ENCODE measurements around the gene TEKT3. TPM values are rescaled to one million over a fixed set of nuclear protein-coding genes. Genes with fewer than 3 reads are reported as not detected.

TEKT3 gene
- total and polyA plus RNA-seq, 9 of the 15 experiments (the other 6 are each of a cell fraction or from before 2014, with no cell fraction given), result not detected

GRCh38 chr17:15257258-15257788 is 84.1 kb downstream of the TEKT3 start (continued):
- TF ChIP-seq, protein P1, sequence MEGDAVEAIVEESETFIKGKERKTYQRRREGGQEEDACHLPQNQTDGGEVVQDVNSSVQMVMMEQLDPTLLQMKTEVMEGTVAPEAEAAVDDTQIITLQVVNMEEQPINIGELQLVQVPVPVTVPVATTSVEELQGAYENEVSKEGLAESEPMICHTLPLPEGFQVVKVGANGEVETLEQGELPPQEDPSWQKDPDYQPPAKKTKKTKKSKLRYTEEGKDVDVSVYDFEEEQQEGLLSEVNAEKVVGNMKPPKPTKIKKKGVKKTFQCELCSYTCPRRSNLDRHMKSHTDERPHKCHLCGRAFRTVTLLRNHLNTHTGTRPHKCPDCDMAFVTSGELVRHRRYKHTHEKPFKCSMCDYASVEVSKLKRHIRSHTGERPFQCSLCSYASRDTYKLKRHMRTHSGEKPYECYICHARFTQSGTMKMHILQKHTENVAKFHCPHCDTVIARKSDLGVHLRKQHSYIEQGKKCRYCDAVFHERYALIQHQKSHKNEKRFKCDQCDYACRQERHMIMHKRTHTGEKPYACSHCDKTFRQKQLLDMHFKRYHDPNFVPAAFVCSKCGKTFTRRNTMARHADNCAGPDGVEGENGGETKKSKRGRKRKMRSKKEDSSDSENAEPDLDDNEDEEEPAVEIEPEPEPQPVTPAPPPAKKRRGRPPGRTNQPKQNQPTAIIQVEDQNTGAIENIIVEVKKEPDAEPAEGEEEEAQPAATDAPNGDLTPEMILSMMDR (IDR thresholded peaks at IDR 0.05 in 2 of 3, conservative IDR thresholded peaks at IDR 0.05 in 1 of 3; ENCODE audit: insufficient read depth in 2 of 3, low read depth in 1 of 3, low read length in 3 of 3), result peak; percentile 73 to 85 (median 81)
- no peak for TF ChIP-seq RBM17 (IDR thresholded peaks at IDR 0.05; ENCODE audit: borderline replicate concordance, low read depth, low read length)
- TF ChIP-seq ZFP30 (CRISPR knock-in tag; IDR thresholded peaks at IDR 0.05; ENCODE audit: borderline replicate concordance), result no peak
- no peak for TF ChIP-seq SMAD3 (CRISPR knock-in tag; conservative IDR thresholded peaks at IDR 0.05)
- TF ChIP-seq, protein P2, sequence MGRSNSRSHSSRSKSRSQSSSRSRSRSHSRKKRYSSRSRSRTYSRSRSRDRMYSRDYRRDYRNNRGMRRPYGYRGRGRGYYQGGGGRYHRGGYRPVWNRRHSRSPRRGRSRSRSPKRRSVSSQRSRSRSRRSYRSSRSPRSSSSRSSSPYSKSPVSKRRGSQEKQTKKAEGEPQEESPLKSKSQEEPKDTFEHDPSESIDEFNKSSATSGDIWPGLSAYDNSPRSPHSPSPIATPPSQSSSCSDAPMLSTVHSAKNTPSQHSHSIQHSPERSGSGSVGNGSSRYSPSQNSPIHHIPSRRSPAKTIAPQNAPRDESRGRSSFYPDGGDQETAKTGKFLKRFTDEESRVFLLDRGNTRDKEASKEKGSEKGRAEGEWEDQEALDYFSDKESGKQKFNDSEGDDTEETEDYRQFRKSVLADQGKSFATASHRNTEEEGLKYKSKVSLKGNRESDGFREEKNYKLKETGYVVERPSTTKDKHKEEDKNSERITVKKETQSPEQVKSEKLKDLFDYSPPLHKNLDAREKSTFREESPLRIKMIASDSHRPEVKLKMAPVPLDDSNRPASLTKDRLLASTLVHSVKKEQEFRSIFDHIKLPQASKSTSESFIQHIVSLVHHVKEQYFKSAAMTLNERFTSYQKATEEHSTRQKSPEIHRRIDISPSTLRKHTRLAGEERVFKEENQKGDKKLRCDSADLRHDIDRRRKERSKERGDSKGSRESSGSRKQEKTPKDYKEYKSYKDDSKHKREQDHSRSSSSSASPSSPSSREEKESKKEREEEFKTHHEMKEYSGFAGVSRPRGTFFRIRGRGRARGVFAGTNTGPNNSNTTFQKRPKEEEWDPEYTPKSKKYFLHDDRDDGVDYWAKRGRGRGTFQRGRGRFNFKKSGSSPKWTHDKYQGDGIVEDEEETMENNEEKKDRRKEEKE (IDR thresholded peaks at IDR 0.05; ENCODE audit: borderline replicate concordance in 1 of 2, control insufficient read depth in 1 of 2, low read depth in 2 of 2, low read length in 1 of 2), result no peak
- no peak for TF ChIP-seq STAT5B (CRISPR knock-in tag; IDR thresholded peaks at IDR 0.05)
- no peak for TF ChIP-seq ZBTB17 (CRISPR knock-in tag; IDR thresholded peaks at IDR 0.05)
- TF ChIP-seq FOSL1 (tag; conservative IDR thresholded peaks at IDR 0.05), result 0 out of 2 replicates have a peak, but pooled peaks have one; percentile 20
- TF ChIP-seq MLX (CRISPR knock-in tag; conservative IDR thresholded peaks at IDR 0.05), result no peak
- TF ChIP-seq PYGO2 (tag; IDR thresholded peaks at IDR 0.05), result no peak
- no peak for TF ChIP-seq PTRF (tag; IDR thresholded peaks at IDR 0.05)
- no peak for TF ChIP-seq MBD2 (IDR thresholded peaks at IDR 0.05; ENCODE audit: borderline replicate concordance, low read depth)
- TF ChIP-seq EGR1 (conservative IDR thresholded peaks at IDR 0.05), result no peak
- peak; percentile 23; the same call in 1 of the 2 replicates for TF ChIP-seq C11orf30 (IDR thresholded peaks at IDR 0.05; ENCODE audit: low read depth)
- TF ChIP-seq, protein P3, sequence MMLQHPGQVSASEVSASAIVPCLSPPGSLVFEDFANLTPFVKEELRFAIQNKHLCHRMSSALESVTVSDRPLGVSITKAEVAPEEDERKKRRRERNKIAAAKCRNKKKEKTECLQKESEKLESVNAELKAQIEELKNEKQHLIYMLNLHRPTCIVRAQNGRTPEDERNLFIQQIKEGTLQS (IDR thresholded peaks at IDR 0.05), result no peak
- TF ChIP-seq, protein P3 (CRISPR knock-in tag; conservative IDR thresholded peaks at IDR 0.05), result no peak
- TF ChIP-seq, protein P4, sequence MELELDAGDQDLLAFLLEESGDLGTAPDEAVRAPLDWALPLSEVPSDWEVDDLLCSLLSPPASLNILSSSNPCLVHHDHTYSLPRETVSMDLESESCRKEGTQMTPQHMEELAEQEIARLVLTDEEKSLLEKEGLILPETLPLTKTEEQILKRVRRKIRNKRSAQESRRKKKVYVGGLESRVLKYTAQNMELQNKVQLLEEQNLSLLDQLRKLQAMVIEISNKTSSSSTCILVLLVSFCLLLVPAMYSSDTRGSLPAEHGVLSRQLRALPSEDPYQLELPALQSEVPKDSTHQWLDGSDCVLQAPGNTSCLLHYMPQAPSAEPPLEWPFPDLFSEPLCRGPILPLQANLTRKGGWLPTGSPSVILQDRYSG (tag; conservative IDR thresholded peaks at IDR 0.05; ENCODE audit: low read depth), result no peak
- TF ChIP-seq ZNF263 (CRISPR knock-in tag; IDR thresholded peaks at IDR 0.05; ENCODE audit: borderline replicate concordance), result peak; percentile 39; the same call in 1 of the 2 replicates
- TF ChIP-seq RBM14 (IDR thresholded peaks at IDR 0.05; ENCODE audit: borderline replicate concordance, insufficient read depth, low read depth, low read length), result no peak
- no peak for TF ChIP-seq NFE2L1 (tag; IDR thresholded peaks at IDR 0.05; ENCODE audit: borderline replicate concordance, low read depth)

Measured in K562 (cell line).